ENCODE results near the gene NPHP4.

DNA sequence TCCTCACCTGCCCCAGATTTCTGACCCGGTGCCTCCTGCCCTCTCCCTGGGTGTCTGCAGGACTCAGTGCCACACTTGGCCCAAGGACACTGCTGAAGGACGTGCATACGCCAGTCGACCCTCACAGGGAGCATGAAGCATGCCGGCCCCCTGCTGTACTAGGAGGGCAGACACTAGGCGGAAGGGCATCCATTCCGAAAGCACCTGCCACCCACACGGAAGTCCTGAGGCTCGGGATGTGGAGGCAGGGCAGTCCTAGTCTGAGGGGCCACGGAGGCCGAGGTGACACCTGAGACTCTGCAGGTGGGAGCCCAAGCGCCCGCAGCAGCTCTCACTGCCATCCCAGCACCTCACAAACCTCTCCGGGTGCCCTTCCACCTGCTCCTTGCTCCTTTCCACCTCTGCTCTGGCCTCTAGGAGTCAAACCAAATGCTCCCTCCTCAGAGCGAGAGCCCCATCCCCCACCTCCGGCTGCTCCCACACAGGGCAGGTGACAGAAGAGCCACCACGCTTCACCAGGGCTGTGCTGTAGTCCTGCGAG, 2.4 kb downstream of the NPHP4 start:
- TF ChIP-seq RXRA (IDR thresholded peaks at IDR 0.05; ENCODE audit: borderline replicate concordance, low read depth) (no peak), GABPA (IDR thresholded peaks at IDR 0.05; ENCODE audit: low read depth) (no peak), TCF12 (IDR thresholded peaks at IDR 0.05) (no peak), POLR2AphosphoS5 (IDR thresholded peaks at IDR 0.05; ENCODE audit: low read depth, low read length) (no peak), NRF1 (IDR thresholded peaks at IDR 0.05; ENCODE audit: low read depth, low read length) (no peak), EP300 (IDR thresholded peaks at IDR 0.05; ENCODE audit: borderline replicate concordance in 1 of 2, low read depth in 1 of 2, low read length in 1 of 2) (no peak)
- TF ChIP-seq, protein P1, sequence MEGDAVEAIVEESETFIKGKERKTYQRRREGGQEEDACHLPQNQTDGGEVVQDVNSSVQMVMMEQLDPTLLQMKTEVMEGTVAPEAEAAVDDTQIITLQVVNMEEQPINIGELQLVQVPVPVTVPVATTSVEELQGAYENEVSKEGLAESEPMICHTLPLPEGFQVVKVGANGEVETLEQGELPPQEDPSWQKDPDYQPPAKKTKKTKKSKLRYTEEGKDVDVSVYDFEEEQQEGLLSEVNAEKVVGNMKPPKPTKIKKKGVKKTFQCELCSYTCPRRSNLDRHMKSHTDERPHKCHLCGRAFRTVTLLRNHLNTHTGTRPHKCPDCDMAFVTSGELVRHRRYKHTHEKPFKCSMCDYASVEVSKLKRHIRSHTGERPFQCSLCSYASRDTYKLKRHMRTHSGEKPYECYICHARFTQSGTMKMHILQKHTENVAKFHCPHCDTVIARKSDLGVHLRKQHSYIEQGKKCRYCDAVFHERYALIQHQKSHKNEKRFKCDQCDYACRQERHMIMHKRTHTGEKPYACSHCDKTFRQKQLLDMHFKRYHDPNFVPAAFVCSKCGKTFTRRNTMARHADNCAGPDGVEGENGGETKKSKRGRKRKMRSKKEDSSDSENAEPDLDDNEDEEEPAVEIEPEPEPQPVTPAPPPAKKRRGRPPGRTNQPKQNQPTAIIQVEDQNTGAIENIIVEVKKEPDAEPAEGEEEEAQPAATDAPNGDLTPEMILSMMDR (IDR thresholded peaks at IDR 0.05): no peak
- TF ChIP-seq, protein P2, sequence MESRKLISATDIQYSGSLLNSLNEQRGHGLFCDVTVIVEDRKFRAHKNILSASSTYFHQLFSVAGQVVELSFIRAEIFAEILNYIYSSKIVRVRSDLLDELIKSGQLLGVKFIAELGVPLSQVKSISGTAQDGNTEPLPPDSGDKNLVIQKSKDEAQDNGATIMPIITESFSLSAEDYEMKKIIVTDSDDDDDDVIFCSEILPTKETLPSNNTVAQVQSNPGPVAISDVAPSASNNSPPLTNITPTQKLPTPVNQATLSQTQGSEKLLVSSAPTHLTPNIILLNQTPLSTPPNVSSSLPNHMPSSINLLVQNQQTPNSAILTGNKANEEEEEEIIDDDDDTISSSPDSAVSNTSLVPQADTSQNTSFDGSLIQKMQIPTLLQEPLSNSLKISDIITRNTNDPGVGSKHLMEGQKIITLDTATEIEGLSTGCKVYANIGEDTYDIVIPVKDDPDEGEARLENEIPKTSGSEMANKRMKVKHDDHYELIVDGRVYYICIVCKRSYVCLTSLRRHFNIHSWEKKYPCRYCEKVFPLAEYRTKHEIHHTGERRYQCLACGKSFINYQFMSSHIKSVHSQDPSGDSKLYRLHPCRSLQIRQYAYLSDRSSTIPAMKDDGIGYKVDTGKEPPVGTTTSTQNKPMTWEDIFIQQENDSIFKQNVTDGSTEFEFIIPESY (IDR thresholded peaks at IDR 0.05; ENCODE audit: borderline replicate concordance, low read depth): no peak
- TF ChIP-seq, protein P3, sequence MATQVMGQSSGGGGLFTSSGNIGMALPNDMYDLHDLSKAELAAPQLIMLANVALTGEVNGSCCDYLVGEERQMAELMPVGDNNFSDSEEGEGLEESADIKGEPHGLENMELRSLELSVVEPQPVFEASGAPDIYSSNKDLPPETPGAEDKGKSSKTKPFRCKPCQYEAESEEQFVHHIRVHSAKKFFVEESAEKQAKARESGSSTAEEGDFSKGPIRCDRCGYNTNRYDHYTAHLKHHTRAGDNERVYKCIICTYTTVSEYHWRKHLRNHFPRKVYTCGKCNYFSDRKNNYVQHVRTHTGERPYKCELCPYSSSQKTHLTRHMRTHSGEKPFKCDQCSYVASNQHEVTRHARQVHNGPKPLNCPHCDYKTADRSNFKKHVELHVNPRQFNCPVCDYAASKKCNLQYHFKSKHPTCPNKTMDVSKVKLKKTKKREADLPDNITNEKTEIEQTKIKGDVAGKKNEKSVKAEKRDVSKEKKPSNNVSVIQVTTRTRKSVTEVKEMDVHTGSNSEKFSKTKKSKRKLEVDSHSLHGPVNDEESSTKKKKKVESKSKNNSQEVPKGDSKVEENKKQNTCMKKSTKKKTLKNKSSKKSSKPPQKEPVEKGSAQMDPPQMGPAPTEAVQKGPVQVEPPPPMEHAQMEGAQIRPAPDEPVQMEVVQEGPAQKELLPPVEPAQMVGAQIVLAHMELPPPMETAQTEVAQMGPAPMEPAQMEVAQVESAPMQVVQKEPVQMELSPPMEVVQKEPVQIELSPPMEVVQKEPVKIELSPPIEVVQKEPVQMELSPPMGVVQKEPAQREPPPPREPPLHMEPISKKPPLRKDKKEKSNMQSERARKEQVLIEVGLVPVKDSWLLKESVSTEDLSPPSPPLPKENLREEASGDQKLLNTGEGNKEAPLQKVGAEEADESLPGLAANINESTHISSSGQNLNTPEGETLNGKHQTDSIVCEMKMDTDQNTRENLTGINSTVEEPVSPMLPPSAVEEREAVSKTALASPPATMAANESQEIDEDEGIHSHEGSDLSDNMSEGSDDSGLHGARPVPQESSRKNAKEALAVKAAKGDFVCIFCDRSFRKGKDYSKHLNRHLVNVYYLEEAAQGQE (IDR thresholded peaks at IDR 0.05; ENCODE audit: low read depth, low read length): no peak
